A549 (cell line): ENCODE results near the gene ERVW-1.

Experiments
- BHLHE40 ChIP-seq: IDR thresholded peaks from 2 replicates; pipeline ENCODE4 v1.6.1; 2012; ENCODE audit warnings: low read depth, low read length, inconsistent platforms
- CTCF ChIP-seq: fragments of >200 bp; sonication (Bioruptor Twin); formaldehyde crosslinking; IDR thresholded peaks from 3 replicates; pipeline ENCODE4 v1.5.1; 2016
- KDM1A ChIP-seq: fragments of 200-600 bp; sonication (generic); IDR thresholded peaks from 2 replicates; pipeline ENCODE4 v1.6.1; 2016; ENCODE audit warnings: low read depth, mild to moderate bottlenecking
- RAD21 ChIP-seq, 2 experiments: fragments of >200 bp in 1 of 2; sonication (Bioruptor Twin) in 1 of 2; formaldehyde crosslinking in 1 of 2; IDR thresholded peaks in 1 of 2; conservative IDR thresholded peaks in 1 of 2; 2 replicates in 1 of 2; 3 replicates in 1 of 2; pipeline ENCODE4 v1.6.1; 2012 to 2018; ENCODE audit warnings: inconsistent platforms in 1 of 2
- TP53 ChIP-seq: fragments of 250-450 bp; sonication (Bioruptor Pico); IDR thresholded peaks from 2 replicates; pipeline ENCODE4 v1.5.0; 2021; ENCODE audit warnings: mild to moderate bottlenecking, moderate library complexity

DNA sequence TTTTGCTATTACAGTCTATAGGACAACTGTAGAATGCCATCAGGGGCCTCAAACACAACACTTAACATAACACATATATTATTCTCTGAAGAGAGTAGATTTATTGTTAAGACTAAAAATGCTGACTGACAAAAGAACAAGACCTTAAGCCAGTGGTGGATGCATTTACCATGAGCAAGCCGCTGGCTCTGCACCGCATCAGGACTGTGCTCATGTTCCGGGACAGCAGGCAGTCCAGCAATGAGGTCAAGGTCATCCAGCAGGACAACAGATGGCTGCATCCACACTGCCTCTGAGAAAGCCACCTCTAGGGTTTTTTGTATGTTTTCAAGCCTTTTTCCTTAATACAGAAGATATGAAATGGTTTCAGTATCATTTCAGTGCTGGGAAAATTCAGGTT, 26.8 kb upstream of the ERVW-1 start:
- no peak for TF ChIP-seq BHLHE40
- TF ChIP-seq TP53 (CRISPR knock-in tag), result no peak
- no peak for TF ChIP-seq CTCF
- TF ChIP-seq KDM1A, result no peak
- no peak for TF ChIP-seq RAD21 (conservative IDR thresholded peaks at IDR 0.05 in 1 of 2, IDR thresholded peaks at IDR 0.05 in 1 of 2)
